GM12892 (cell line): ENCODE data around the gene ULK1.

Experiments
- POLR2A ChIP-seq: IDR thresholded peaks from 2 replicates; pipeline ENCODE4 v1.6.1; 2011; ENCODE audit warnings: low read depth, low read length, control low read depth
- POLR2AphosphoS5 ChIP-seq: IDR thresholded peaks from 2 replicates; pipeline ENCODE4 v1.6.1; 2011; ENCODE audit warnings: low read depth, low read length, control low read depth
- TAF1 ChIP-seq: IDR thresholded peaks from 2 replicates; pipeline ENCODE4 v1.6.1; 2011; ENCODE audit warnings: low read depth, mild to moderate bottlenecking, control low read depth, low read length, borderline replicate concordance

DNA sequence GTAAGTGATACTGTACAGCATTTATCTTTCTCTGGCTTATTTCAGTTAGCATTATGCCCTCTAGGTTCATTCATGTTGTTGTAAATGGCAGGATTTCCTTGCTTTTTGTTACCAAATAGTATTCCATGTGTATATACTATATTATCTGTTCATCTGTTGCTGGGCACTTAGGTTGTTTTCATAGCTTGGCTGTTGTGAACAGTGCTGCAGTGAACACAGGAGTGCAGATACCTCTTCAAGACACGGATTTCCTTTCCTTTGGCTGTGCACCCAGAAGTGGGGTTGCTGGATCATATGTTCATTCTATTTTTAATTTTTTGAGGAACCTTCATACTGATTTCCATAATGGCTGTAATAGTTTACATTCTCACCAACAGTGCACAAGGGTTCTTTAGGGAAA, 76.8 kb downstream of the ULK1 start:
- TF ChIP-seq POLR2A (no peak), POLR2AphosphoS5 (no peak), TAF1 (no peak)
